NCI-H345 treated with DMSO at 0.1 percent for 48 hours (cell line): Measurements from ENCODE around the gene DEXI.
"Not testable (repeated sequence)": the region's sequence is repeated elsewhere in the genome, so short reads cannot be mapped to it uniquely, and the experiment has no call there.

Experiments used
- DNase-seq: peaks from one replicate; lab custom pipeline; 2025; ENCODE audit not compliant: unreplicated experiment; lab: John Stamatoyannopoulos, UW

Gene DEXI

DNA sequence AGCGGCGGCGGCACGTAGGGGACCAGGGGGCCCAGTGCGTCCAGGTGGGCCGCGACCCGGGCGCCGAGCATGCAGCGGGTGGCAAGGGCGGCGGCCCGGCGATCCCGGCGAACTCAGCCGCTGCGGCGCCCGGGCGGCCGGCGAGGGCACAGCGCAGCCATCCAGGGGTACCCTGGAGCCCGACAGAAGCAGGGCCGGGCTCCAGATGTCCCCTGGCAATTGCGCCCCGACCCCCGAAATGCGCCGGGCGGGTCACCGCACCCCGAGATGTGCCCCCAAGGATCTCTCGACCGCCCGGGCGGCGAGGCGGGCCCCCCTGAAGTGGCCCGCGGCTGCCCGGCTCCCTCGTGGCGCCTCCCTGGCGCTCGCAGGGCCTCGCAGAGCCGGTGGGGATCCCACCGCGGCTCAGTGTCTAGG lies 325 bp downstream of the DEXI start:
- DNase-seq, result not testable (repeated sequence)

DNA sequence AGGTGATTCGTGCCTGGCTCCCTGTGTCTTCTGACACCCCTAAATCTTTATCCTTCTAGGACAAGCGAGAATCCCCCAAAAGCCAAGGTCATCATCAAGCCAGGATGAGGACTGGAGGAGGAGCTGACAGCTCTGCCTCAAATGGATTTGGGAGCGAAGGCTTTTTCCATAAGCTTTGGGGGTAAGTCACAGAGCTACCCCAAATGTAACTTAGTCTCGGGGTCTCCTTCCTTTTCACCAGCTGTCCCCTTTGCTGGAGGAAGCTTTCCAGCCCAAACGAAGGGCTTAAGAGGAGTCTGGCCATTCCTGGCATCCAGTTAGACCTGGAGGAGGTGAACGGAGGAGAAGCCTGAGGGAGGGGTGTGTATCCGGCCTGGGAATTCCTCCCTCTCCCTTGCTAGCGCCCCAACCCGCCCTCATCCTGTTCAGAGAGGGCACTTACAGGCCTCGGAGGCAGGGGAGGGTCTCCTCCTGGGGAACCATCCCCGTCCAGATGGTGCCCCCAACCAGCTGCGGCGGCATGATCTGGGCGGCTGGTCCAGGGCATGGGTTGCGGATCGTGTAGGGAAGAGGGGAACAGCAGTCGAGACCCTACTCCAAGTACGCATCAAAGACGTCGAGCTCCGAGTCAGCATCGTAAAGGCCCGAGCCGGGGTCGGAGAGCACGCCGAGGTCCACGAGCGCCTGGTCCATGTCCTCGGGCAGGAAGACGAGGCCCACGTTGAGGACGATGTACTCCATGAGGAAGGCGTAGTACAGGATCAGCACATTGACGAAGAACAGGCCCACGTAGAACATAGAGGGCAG lies 938 bp downstream of the DEXI start:
- no peak for DNase-seq

DNA sequence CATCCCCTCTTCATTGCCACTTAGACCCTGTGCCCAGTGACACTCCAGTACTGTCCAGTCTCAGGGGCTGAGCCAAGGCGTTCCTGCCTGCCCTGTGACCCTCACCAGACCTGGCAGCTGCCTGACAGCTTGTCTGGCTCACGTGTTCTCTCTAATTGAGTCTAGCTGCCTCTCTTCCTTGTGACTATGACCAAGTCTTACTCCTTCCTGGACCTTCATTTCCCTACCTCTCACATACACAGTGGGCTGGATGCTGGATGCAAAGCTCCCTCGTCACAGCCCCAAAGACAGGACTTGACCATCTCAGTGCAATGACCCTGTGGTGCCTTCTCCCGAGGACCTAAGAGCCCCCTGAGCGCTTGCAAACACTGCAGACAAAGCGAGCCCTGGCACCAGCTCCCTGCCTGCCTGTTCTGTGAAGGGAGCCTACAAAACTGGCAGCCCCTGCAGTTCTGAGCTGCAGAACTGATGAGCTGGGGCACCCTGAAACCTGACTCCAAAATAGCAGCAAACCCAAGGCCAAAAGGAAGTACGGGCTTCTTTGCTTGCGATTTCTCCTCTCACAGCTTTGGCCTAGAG lies 1.7 kb downstream of the DEXI start:
- no peak for DNase-seq

DNA sequence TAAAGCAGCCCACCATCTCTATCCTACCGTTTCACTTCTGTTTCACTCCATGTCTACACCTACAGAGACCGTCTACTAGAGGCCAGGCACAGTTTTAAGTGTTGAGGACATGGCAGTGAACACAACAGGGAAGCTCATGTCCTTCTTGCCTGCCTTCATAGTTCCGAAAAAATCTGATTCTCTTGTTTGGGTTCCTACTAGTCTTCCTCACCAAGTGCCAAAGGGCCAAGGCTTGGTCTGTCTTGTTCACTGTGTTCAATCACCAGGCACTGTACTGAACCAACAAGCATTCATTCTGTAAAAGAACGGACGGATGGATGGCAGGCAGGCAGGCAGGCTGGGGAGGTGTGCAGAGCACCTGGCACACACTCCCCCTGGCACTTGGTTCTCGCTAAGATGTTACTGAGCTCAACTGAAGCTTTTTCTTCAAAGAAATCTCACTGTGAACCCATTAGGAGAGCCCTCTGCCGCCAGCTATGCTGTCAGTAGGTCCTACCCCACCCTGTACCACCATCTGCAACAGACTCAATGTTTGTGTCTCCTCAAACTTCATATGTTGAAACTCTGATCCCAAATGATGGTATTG lies 2.5 kb downstream of the DEXI start:
- no peak for DNase-seq

DNA sequence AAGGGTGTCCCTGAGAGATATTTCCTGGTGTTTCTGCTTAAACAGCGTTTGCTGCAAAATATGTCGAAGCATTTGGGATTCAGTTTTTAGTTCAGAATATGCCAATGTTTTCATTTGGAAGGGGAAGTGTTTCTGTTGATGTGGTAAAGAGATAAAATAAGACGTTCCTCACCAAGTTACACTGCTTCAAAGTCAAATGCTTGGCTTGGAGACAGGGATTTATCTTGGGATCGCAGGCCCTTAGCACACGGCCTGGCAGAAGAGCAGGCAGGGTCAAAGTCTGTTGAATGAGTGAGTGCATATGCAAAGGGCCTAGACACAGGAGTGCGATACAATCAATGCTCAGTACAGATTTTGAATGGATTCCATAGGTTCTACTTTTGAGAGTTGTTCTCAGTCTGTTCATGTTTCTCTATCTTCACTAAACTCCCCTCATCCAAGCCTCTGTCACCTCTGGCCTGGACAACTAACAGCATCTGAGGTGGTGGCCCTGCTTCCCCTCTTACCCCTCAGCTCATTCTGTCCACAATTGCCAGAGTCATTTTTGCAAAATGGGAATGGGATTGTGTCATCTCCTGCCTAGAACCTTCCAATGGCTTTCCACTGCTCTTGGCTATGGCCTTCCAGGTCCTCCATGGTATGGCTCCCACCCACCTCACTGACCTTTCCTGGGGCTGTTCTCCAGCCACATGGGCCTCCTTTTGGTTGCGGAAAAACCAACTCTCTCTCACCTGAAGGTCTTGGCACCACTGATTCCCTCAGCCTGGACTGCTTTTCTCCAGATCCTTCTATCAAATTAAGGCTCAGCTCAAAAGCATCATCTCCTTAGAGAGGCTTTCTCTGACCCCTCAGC lies 3.2 kb downstream of the DEXI start:
- no peak for DNase-seq

DNA sequence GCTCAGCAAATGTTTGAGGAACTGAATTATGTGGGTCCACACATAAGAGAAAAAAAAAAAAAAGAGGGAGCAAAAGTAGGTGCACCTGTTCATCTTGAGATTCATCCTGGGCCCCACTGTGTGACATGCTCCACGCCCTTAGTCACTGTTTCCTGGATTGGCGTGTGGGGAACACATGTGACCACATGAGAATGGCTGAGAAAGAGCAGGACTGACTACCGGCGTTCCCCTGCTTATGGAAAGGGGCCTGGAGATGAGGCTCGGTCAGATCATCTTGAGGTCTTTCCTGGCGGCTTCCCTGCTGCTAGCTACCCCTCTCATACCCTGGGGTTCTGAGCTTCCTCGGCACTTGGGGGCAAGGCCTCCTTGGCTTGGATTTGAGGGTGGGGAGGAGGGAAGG lies 3.9 kb downstream of the DEXI start:
- DNase-seq, result no peak

DNA sequence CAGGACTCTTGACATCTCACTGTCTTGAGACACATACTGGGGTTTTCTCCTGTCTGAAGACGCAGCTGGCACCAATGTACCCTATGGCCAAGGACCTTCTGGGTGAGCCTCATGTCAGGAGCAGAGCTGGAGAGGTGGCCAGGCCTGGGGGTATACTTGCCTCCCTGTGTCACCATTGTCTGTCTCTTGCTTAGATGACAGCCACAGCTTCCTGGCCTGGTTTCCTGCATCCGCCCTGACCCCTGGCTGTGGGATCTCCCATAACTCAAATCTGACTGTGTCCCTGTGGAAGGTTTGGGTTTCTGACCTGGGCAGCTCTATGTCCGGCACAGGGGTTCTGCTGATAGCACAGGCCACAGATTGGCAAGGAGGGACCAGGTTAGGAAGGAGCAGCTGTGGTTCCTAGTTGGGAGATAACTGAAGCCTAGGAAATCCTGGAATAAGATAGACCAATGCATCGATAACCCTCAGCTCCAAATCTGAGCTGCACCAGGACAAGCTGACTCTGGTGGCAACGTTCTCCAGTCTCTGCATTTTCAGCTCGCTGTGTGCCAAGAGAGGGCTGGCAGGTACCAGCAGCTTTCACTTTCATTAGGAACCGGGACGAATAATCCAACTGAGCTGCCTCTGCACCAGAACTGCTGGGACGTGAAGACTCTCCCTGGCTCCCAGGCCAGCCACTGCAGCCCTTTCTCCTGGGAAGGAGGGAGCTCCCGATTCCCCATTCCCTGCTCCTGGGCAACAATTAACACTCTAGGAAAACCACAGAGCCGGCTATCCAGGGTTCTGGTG lies 5.0 kb downstream of the DEXI start:
- no peak for DNase-seq

DNA sequence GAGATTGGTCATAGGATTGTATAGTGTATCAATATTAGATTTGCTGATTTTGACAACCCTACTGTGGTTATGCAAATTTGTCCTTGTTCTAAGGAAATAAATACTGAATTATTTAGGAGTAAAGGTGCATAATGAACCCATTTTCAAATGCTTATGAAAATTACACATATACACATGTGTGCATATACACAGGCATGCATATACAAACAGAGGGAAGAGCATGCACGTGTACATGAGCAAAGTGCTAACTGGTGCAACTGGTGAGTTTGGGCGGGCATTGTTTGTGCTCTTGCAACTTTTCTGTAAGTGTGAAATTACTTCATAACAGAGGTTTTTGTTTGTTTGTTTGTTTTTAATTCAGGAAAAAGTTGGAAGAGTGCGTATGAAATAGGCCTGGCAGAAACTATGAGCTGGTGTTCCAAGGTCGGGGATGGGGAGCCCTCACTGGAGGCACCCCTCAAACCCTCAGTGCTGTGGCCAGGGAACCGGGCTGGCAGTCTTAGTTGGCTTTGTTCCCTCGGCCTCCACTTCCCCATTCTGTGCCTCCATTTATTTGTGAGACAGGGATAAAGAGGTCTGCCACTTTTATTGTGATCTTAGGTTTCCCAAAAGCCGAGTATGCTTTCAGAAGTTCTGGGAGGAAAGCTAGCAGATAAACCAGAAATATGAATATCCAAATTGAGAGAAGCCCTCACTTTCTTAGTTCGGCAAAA lies 5.8 kb downstream of the DEXI start:
- no peak for DNase-seq

DNA sequence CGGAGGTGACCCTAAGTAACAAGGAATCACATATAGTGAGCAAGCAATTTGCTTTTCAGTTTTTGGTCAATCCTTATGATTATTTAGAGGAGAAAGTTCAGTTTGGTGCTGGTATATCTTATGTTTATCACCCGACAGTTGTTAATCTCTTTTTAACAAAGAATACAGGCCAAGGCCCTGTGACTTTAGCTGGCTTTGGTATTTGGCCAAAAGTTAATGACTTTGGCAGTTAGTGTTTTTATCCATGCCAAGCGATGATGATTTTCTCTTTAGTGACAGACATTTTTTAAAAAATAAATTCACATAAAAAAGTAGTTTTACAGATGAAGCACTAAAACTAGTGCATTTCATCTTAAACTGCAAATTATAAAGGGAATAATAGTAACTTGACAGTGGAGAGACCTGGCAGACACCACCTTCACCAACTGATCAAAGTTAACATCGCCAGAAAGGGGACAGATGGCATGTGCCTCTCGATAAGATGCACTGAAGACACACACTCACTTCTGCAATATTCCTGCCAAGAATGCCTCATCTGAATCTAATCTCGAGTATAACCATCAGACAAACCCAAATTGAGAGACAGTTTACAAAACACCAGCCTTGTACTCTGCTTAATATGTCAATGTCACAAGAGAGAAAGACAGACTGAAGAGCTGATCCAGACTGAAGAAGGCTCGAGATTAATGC lies 6.9 kb downstream of the DEXI start:
- DNase-seq, result no peak

DNA sequence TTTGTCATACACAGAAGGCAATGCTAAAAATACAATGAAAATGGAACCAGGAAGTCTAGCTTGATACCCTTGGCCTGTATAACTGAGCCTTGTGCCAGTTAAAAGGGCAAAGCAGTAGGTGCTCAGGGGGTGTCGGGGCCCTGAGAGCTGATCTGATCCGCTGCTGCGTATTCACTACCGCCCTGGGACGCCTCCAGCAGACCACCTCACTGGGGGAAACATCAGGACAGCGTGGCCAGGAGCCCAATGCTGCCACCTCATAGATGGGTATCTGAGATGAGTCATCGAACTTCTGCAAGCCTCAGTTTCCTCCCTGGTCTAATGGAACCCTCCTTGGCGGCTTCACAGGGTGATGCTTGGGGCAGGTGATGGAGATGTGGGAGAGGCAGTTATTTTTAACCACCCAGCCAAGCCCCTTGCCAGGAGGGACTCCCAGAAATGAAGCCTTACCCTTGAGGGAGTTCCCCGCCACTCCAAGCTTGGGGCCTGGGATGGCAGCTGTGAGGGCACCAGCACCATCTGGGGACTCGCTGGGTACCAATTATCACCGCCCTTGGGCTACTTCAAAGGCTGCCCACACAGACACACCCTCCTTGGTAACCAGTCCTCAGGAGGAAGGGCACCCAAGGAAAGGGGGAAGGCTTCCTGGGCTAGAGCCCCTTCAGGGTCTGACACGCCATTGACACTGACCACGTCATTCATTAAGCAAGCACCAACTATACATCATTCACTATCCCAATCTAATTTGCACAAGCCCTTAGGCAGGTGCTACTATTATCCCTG lies 7.8 kb downstream of the DEXI start:
- no peak for DNase-seq

DNA sequence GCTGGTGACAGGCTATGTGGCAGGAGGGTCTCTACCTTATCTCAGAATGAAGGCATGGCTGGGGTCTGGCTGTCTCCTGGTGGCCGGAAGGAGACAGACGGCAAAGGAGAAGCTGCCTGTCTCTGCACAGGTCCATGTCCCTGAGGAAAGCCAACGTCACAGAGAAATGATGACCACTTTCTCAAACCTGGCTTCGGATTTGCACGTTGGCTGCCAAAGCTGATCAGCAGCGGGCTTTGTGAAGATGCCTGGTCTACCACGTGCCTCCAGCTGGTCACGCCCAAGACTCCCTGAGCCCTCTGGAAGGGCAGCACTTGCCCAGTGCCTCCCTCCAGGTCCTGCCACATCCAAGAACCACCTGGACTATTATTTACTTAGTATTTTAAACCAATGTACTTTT lies 8.4 kb downstream of the DEXI start:
- DNase-seq, result no peak

DNA sequence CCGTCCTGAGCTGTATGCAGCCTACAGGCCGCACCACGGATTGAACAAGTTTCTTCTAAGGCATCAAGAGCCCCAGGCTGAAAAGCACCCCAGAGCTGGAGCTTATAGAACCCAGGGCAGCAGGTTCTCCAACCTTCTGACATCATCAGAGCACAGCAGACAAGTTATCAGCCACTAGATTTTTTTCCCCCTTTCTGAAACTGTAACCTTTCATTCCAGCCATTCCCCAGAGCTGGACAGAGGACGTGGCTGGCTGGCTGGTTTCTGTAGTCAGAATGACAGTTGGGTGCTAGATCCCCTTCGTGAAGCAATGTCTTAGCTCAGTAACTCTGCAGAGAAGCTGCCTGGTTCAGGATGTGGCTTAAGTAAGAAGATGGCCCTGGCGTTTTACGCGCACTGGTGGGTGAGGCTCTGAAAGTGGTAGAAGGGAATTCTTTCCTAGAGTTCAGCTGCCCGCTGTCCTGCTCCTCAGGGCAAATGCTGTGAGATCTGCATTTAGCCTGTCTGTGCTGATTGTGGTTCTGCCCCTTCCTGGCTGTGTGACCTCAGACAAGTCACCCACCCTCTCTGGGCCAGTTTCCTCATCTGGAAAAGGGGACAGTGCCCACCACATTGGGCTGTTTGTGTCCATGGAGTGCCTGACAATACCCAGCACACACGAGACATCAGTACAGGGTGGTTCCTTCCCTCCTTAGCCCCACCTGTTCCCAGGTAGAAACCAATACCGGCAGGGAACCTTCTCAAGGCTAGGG lies 9.1 kb downstream of the DEXI start:
- DNase-seq, result no peak

DNA sequence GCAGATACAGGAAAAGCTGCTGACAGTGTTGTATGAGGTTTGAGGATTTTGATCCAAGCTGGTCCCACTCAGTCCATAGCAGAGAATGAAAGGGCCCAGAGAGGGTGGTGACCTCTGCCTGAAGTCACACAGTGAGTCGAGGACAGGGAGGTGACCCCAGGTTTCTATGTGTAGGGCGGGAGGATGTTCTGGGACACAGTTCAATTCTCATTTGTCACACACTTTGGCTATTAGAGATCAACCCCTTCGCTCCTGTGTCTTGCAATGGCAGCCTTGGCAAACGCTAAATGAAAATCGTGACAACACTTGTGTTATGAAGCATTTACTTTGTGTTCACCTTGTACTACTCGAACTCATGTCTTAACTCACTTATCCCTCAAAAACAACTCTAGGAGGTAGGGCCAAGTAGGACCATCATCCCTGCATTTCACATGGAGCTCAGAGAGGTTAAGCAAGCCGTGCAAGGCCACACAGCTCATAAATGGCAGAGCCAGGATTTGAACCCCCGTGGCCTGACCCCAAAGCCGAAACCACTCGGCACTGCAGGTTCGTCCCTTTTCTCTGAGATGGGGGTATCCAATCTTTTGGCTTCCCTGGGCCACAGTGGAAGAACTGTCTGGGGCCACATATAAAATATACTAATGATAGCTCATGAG lies 10.2 kb downstream of the DEXI start:
- DNase-seq, result no peak

DNA sequence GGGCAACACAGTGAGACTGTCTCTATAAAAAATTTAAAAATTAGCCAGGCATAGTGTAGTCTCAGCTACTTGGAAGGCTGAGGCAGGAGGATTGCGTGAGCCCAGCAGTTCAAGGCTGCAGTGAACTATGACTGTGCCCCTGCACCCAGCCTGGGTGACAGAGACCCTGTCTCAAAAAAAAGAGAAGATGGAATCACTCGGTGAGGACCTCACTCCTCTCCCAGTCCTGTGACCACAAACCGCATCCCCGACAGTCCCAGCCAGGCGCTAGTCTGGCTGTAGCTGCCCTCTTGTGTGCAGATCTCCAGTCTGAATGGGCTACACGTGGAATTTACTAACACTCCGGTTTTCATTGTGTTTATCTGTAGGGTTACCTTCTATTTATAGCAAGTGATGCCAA lies 11.1 kb downstream of the DEXI start:
- no peak for DNase-seq

DNA sequence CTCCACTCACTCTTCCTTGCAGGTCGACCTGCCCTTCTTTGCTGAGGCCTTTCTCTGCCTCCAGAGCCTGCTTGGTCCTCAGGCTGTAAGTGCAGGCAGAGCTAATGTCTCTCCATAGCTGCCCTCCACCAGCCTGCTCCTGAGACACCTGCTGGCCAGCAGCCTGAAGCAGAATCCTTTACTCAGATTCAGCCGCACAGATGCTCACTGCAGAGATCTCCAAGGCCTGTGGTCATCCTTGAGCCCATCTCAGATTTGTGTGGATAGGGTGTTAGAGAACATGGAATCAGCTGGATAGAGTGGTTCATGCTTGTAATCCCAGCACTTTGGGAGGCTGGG lies 11.5 kb downstream of the DEXI start:
- DNase-seq, result no peak

DNA sequence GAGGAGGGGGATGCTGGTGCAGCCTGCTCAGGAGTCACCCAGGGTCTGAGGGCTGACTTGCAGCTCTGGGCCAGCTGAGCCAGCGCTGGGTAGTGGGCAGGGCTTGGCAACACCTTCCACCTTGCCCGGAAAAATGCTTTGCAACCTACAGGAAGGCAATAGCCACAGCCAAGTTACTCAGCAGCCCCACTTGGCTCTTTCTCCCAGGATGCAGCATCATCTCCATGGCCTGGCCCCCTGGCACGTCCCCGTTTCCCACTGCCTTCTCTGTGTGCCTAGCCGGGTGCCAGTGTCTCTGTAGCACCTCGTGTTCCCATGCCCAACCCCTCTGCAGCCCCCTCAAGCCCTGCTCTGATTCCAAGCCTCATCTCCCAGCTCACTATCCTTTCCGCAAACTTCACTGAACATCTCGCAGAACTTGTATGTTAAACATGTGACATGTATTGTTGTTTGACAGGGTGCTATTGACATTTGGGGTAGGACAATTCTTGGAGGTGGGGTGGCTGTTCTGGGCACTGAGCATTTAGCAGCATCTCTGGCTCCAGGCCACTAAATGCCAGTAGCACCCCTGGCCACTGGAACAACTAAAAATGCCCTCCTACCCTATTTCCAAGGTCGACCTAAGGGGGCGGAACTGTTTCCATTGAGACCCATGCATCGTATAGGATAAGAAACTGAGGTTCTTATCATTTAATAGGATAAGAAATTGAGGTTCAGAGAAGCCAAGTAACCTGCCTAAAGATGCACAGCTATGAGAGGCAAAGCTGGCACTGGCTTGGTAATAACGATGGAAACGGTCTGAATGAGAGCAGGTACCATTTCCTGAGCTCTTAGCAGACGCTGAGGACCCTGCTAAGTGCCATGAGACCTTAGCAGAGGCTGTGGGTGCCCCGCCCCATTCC lies 12.2 kb downstream of the DEXI start:
- DNase-seq, result no peak

DNA sequence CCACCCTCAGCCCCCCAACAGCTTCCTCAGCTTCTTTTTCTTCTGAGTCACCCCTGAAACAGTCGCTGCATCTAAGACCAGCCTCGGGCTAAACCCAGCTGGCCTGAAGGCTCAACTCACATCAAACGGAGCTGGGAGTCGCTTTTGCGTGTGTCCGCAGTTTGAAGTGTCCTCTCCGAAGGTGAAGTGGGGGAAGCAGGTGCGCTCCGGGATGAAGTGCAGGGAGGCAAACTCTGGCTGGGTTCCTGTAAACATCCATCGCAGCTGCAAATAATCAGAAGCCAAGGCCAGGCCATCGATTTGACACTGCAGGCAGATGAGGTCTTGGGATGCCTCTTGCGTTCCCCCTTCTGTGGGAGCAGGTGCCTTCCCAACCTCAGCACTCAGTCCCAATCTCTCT lies 13.2 kb downstream of the DEXI start:
- peak; percentile 66 for DNase-seq
